Lung (tissue), 12 donors: Measurements from ENCODE around the gene LMF2. TPM values are rescaled to one million over a fixed set of nuclear protein-coding genes. Genes with fewer than 3 reads are reported as not detected.

Experiments used
- ATAC-seq: fragments of 200-7000 bp; cut with Tn5 transposase; one replicate; pipeline ENCODE4 v1.9.1; 2020; ENCODE audit warnings: moderate number of reproducible peaks; ENCODE audit not compliant: insufficient read depth, low FRiP score
- DNase-seq, 3 donors: peaks; one replicate each; pipeline ENCODE4 v3.0.0-alpha.2; 2013 to 2017
- H3K27ac ChIP-seq, 2 donors: one replicate each; pipeline ENCODE4 v1.5.1; 2013; ENCODE audit warnings: mild to moderate bottlenecking in 2 of 2, moderate library complexity in 2 of 2, control low read depth in 1 of 2, inconsistent platforms in 1 of 2, low read depth in 1 of 2, low read length in 1 of 2
- H3K27me3 ChIP-seq, 3 donors: one replicate each; pipeline ENCODE4 v1.5.1; 2013; ENCODE audit warnings: low read length in 2 of 3; ENCODE audit not compliant: control insufficient read depth in 3 of 3, insufficient read depth in 3 of 3
- H3K36me3 ChIP-seq, 4 donors: one replicate each; pipeline ENCODE4 v1.5.1; 2013; ENCODE audit warnings: low read length in 4 of 4, mild to moderate bottlenecking in 1 of 4, moderate library complexity in 1 of 4; ENCODE audit not compliant: control insufficient read depth in 4 of 4, insufficient read depth in 4 of 4
- H3K4me1 ChIP-seq, 5 donors: one replicate each; pipeline ENCODE4 v1.5.1; 2013; ENCODE audit warnings: low read length in 5 of 5, mild to moderate bottlenecking in 2 of 5, moderate library complexity in 1 of 5; ENCODE audit not compliant: control insufficient read depth in 5 of 5, insufficient read depth in 5 of 5
- H3K4me3 ChIP-seq: one replicate; pipeline ENCODE4 v1.5.1; 2013; ENCODE audit warnings: mild to moderate bottlenecking, control low read depth, moderate library complexity
- H3K9ac ChIP-seq, 2 donors: one replicate each; pipeline ENCODE4 v1.5.1; 2013; ENCODE audit warnings: low read length in 2 of 2, control low read depth in 1 of 2; ENCODE audit not compliant: insufficient read depth in 1 of 2
- H3K9me3 ChIP-seq, 4 donors: one replicate each; pipeline ENCODE4 v1.5.1; 2013; ENCODE audit warnings: low read length in 3 of 4, mild to moderate bottlenecking in 1 of 4, moderate library complexity in 1 of 4; ENCODE audit not compliant: control insufficient read depth in 4 of 4, insufficient read depth in 3 of 4
- WGBS, 2 donors: extraction: QIAGEN DNeasy Blood & Tissue Kit; methylation state at CpG; one replicate each; pipeline ENCODE4 v1.1.7; 2013; 5-methylcytosine and 5-hydroxymethylcytosine counted together
- polyA plus RNA-seq, 2 donors: library from polyadenylated mRNA; stranded (reverse); fragments of 200-250 nt; gene quantifications; one replicate each; pipeline ENCODE4 v1.2.1, GENCODE V29; 2013
- total RNA-seq, 2 donors: library from RNA; depleted of rRNA in 1 of 2; stranded (reverse); fragments of >200 nt in 1 of 2; gene quantifications; one replicate each; pipeline ENCODE4 v1.2.1, GENCODE V29; 2014 to 2021
- TF ChIP-seq, protein P1 (sequence below): IDR thresholded peaks from 2 replicates; pipeline ENCODE4 v1.5.1; 2012; ENCODE audit warnings: mild to moderate bottlenecking; ENCODE audit errors: control extremely low read depth, extremely low read depth
- donor health status: control.
- donor health status: control.
- donor health status: Bipolar disorder and iron deficiency.
- donor health status: healthy.
- donor health status: DM: yes; HTN: yes; CAD: no.

Gene LMF2
- total and polyA plus RNA-seq, 4 donors: 29.8 to 84.6 (median 50.4) TPM

DNA sequence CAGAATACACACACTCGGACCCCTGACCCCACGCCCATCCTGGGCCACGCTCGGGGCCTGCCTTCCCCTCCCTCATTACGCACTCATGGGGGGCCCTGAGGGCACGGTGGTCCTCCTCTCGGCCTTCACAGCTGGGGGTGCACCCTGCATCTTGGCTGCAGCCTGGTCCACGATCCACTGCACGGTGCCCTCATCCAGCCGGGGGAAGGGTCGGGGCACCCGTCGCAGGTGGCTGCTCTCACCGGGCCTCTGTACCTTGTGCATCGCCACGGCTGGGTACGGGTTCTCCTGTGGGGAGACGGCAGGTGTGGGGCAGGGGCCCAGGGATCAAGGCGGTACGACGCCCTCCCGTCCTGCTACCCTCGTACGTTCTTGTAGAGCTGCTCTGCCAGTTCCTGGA is 43.1 kb downstream of the LMF2 start:
- Histone ChIP-seq H3K27ac (no peak overlapping the region), H3K27me3 (no peaks in the 10 kb centered on the region), H3K9me3 (no peaks in the 10 kb centered on the region), H3K9ac (no peak overlapping the region), H3K36me3 (peaks cover 22 to 85% (median 35%) of the 10 kb centered on the region in 4 donors), H3K4me3 (no peak overlapping the region), H3K4me1 (peaks cover 0 to 8% (median 0%) of the 10 kb centered on the region in 5 donors)
- TF ChIP-seq, protein P1, sequence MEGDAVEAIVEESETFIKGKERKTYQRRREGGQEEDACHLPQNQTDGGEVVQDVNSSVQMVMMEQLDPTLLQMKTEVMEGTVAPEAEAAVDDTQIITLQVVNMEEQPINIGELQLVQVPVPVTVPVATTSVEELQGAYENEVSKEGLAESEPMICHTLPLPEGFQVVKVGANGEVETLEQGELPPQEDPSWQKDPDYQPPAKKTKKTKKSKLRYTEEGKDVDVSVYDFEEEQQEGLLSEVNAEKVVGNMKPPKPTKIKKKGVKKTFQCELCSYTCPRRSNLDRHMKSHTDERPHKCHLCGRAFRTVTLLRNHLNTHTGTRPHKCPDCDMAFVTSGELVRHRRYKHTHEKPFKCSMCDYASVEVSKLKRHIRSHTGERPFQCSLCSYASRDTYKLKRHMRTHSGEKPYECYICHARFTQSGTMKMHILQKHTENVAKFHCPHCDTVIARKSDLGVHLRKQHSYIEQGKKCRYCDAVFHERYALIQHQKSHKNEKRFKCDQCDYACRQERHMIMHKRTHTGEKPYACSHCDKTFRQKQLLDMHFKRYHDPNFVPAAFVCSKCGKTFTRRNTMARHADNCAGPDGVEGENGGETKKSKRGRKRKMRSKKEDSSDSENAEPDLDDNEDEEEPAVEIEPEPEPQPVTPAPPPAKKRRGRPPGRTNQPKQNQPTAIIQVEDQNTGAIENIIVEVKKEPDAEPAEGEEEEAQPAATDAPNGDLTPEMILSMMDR: no peak
- DNase-seq (no peak), ATAC-seq (no peak)
- WGBS, 2 donors: 93 to 95% methylated on average over 24 of the region's 24 CpGs

DNA sequence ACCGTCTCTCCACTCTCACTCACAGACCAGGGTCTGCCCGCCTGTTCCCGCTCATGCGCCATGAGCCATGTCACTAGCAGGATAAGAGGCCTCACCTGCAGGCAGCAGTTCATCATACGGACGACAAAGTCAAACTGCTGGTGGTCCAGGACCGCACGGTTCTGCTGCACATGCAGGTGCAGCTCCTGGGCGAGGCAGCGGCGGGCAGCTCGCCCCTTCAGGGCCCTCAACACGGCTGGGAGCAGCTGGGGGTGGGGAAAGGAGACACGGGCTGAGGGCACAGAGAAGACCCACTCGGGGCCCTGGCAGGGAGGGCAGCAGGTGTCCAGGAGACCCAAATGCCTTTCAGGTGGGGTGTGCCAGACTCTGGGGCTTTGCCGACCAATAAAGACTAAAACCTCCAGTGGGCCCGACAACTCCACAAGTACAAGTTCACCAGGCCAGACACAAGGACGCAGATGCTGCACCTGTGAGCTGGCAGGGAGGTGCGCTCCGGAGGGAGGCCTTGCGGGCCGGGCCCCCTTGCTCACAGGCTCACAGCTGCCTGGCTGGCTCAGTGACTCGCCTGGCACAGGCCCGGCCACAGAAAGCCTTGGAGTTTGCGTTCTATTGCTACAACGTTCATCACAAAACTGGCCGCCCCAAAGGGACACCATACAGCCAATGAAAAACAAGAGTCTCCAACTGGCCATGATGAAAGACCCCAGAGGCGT is 44.2 kb downstream of the LMF2 start:
- TF ChIP-seq, protein P1: no peak
- no peak overlapping the region for H3K27ac ChIP-seq
- no peak overlapping the region for H3K9ac ChIP-seq
- DNase-seq: no peak
- WGBS, 2 donors: 94 to 95% methylated on average over 26 to 28 of the region's 28 CpGs
- H3K27me3 ChIP-seq: no peaks in the 10 kb centered on the region
- H3K4me1 ChIP-seq: peaks cover 0 to 8% (median 0%) of the 10 kb centered on the region in 5 donors
- H3K9me3 ChIP-seq: no peaks in the 10 kb centered on the region
- ATAC-seq: no peak
- no peak overlapping the region for H3K4me3 ChIP-seq
- peaks cover 22 to 96% (median 41%) of the 10 kb centered on the region in 4 donors for H3K36me3 ChIP-seq

DNA sequence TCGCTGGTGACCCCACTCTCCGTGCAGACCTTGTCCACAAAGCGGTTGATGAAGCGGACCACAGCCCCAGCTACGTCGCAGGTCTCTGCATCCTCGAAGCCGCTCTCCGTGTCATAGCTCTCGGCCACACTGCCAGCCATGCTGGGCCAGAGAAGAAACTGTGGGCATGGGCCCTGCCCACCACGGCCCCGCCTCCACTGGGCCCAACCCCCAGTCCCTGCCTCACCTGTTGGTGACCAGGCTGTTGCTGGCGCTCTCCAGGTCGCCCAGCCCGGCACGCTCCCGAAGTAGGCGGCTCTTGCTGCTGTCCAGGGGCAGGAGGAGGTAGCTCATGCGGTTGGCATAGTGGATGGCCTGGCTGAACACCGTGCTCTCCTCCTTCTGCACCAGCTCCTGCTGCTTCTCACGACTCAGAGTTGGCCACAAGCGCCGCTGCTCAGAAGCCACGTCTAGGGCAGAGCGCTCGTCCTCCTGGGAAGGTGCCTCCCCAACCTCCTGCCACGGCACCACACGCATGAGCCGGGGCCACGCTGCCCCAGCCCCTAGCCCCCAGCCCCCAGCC is 45.4 kb downstream of the LMF2 start:
- Histone ChIP-seq H3K27me3 (no peaks in the 10 kb centered on the region), H3K36me3 (peaks cover 20 to 97% (median 43%) of the 10 kb centered on the region in 4 donors), H3K9me3 (no peaks in the 10 kb centered on the region), H3K27ac (no peak overlapping the region), H3K9ac (no peak overlapping the region), H3K4me3 (no peak overlapping the region), H3K4me1 (peaks cover 0 to 8% (median 0%) of the 10 kb centered on the region in 5 donors)
- 96 to 98% methylated on average over 30 of the region's 30 CpGs for WGBS, 2 donors
- no peak for ATAC-seq
- TF ChIP-seq, protein P1: no peak
- no peak for DNase-seq
